GM18909 (cell line): ENCODE measurements around the gene CFLAR.
"Not testable (repeated sequence)": the region's sequence is repeated elsewhere in the genome, so short reads cannot be mapped to it uniquely, and the experiment has no call there.

Source experiments
- ATAC-seq: cut with Tn5 transposase; IDR thresholded peaks from one replicate; pipeline ENCODE4 v1.9.1; 2021; ENCODE audit warnings: mild to moderate bottlenecking; ENCODE audit not compliant: unreplicated experiment, poor library complexity

Gene CFLAR

DNA sequence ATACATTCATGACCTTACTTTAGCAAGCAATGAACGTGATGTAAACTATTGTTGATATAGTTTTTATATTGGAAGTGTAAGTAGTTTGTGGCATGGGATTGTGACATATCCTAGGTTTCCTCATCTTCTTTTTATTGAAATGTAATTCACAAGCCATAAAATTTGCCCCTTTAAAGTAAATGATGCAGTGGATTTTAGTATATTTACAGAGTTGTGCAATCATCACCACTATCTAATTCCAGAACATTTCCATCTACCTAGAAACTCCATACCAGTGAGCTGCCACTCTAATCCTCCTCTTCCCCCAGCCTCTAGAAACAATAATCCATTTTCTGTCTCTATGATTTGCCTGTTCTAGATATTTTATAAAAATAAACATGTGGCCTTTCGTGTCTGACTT lies 56.3 kb downstream of the CFLAR start:
- ATAC-seq, result no peak

GRCh38 chr2:201174687-201175086 lies 58.7 kb downstream of the CFLAR start:
- no peak for ATAC-seq

GRCh38 chr2:201176081-201176481 lies 60.1 kb downstream of the CFLAR start:
- ATAC-seq, result no peak

- ATAC-seq, result no peak
These were observed 64.0 kb downstream of the CFLAR start for GRCh38 chr2:201180010-201180409.

DNA sequence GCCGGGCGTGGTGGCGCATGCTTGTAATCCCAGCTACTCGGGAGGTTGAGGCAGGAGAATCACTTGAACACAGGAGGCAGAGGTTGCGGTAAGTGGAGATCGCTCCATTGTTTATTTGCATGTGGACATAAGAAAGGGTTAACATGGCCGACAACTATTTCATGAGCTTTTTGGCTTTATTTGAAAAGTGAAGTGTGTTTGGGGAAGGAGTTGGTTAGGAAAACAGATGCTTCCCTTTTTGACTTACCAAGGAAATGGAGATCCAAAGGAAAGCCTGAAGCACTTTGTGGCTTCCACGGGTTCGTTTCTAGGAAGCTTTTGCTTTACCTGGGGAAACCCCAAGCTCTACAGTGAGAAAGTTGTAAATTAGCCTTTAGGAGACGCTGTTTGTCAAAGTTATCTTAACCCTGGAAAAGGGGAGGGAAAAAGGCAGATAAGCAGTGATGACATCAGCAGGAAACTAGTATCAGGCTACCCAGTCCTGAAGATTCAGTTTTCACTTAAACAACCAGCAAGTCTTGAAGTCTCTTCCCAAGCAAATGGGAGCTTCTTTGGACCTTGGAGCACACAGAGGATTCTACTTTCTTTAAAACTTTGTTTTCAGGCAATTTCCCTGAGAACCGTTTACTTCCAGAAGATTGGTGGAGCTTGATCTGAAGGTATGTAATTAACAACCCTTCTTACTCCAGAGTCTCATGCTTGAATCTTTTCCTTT lies 66.8 kb downstream of the CFLAR start, which contains the start of gene CASP10:
CASP10 (plus strand) TSS at position 492 of the 715 bp plus-strand sequence. CDS start 2,637 bp downstream, outside the sequence.
- peak; percentile 67 for ATAC-seq

DNA sequence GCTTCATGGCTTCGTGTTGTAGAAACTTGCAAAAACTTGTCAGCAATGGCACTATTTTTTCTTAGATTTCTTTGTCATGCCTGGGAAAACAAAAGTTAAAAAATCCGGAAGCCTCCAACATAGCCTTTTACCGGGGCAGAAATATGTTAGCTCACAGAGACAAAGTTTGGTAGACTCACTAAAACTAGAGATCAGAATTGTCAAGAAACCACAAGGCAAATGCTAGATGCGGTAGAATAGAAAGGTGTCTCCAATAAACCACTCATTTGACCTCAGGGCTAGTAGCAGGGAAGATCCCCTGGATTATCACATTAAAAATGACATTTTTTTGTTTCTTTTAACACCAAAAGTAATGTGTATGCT lies 67.4 kb downstream of the CFLAR start:
- ATAC-seq, result peak; percentile 22

DNA sequence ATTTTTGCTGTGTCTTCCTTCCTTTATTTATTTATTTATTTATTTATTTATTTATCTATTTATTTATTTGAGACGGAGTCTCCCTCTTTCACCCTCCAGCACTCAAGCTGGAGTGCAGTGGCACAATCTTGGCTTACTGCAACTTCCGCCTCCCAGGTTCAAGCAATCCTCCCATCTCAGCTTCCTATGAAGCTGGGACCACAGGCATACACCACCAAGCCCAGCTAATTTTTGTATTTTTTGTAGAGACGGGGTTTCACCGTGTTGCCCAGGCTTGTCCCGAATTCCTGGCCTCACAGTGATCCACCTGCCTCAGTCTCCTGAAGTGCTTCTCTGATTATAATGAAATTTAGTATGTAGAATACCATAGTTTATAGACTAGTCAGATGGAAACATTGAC lies 67.9 kb downstream of the CFLAR start:
- not testable (repeated sequence) for ATAC-seq

DNA sequence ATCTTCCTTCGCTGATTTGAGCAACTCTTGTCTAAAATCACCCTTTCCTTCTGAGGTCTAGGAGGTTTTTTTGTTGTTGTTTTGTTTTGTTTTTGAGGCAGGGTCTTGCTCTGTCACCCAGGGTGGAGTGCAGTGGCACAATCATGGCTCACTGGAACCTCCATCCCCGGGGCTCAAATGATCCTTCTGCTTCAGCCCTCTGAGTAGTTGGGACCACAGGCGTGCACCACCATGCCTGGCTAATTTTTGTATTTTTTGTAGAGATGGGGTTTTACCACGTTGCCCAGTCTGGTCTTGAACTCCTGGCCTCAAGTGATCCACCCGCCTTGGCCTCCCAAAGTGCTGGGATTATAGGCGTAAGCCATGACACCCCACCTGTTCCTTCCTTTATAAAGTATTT lies 68.3 kb downstream of the CFLAR start:
- not testable (repeated sequence) for ATAC-seq

- no peak for ATAC-seq
These were observed 69.9 kb downstream of the CFLAR start for GRCh38 chr2:201185863-201186262.

DNA sequence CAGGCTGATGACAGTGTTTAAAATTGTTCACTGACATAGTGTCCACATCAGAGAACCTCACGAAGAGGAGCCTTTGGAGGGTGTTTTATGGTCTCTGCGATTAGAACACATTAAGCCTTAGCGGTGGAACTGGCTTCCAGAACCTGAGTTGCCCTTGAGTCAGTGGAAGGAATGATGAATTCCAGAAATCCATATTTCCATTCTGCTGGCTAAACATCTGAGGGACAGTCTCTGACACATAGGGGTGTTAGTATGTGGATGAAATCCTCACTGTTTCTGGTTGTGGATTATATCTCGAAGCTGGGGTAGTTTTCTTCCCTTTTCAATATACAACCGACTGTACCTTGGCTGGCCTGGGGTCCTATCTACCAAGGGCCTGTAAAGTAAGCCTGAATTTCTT lies 71.0 kb downstream of the CFLAR start:
- no peak for ATAC-seq

DNA sequence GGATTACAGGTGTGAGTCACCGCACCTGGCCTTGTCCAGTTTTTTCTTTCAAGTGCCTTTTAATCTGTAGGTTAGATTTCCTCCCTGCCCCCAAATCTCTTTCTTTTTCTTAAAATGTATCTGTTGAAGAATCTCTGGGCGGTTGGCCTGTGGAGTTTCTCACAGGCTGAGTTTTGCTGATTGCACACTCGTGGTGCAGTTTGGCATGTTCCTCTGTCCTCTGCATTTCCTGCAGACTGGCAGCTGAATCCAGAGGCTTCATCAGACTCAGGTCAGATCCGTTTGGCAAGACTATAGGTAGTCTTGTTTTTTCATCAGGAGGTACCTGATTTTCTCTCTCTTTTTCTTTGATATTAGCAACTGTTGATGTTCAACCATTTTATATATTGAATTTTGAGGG lies 72.5 kb downstream of the CFLAR start:
- ATAC-seq, result no peak

- ATAC-seq, result no peak
These were observed 75.3 kb downstream of the CFLAR start for GRCh38 chr2:201191132-201191875.

DNA sequence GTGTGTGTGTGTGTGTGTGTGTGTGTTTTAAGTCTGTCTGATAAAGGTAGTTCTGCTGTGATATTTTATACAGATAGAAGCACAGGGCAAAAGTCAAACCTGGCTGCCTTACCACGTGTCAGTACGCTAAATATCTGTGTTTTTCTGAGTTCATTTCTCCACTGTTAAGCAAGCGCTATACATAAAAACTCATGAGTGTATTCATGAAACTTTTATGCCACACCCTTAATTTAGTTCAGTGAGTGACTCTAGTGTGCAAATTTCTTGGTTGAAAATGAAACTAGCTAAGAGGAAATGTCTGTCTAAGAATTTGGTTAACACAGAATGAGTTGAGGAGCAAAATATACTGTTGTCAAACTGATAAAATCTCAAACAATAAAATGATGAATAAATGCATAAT lies 78.1 kb downstream of the CFLAR start:
- ATAC-seq, result peak; percentile 93

GRCh38 chr2:201195331-201195730 lies 79.4 kb downstream of the CFLAR start:
- ATAC-seq, result no peak

GRCh38 chr2:201196003-201196402 lies 80.0 kb downstream of the CFLAR start:
- no peak for ATAC-seq

DNA sequence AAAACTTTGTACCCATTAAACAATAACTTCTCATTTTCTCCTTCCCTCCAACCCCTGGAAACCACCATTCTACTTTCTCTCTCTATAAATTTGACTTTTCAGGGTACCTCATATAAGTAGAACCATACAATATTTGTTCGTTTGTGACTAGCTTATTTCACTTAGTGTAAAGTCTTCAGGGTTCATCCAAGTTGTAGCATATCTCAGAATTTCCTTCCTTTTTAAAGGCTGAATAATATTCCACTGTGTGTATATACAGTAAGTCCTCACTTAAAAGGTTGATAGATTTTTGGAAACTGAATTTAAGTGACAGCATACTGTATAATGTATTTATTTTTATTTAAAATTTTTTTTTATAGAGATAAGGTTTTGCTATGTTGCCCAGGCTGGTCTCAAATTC lies 80.8 kb downstream of the CFLAR start:
- no peak for ATAC-seq

DNA sequence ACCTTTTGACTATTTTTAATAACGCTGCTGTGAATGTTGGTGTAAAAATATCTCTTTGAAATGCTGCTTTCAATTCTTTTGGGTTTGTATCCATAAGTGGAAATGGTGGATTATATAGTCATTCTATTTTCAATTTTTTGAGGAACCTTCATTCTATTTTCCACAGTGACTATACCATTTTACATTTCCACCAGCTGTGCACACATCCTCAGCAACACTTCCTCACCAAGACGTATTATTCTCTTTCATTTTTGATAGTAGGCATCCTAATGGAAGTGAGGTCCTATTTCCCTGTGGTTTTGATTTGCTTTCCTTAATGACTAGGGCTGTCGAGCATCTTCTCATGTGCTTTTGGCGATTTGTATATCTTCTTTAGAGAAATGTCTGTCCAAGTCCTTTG lies 81.8 kb downstream of the CFLAR start:
- no peak for ATAC-seq

GRCh38 chr2:201199847-201200246 lies 83.9 kb downstream of the CFLAR start:
- no peak for ATAC-seq

GRCh38 chr2:201200345-201200744 lies 84.4 kb downstream of the CFLAR start:
- no peak for ATAC-seq

GRCh38 chr2:201201371-201201770 lies 85.4 kb downstream of the CFLAR start:
- ATAC-seq, result no peak

GRCh38 chr2:201203916-201204654 lies 88.1 kb downstream of the CFLAR start:
- no peak for ATAC-seq
